K562 (cell line): Measurements from ENCODE around the gene SESN2. TPM values are rescaled to one million over a fixed set of nuclear protein-coding genes. Genes with fewer than 3 reads are reported as not detected.

Experiments
- ARID1B ChIP-seq: fragments of 450-650 bp; IDR thresholded peaks from 2 replicates; pipeline ENCODE4 v1.6.1; 2016; ENCODE audit warnings: antibody characterized with exemption, mild to moderate bottlenecking, inconsistent platforms
- BRD9 ChIP-seq: fragments of 450-650 bp; IDR thresholded peaks from 2 replicates; pipeline ENCODE4 v1.6.1; 2018; ENCODE audit warnings: low read depth; ENCODE audit not compliant: partially characterized antibody
- CHD1 ChIP-seq: fragments of 200-600 bp; sonication (generic); IDR thresholded peaks from one replicate; pipeline ENCODE4 v1.6.1; 2012; ENCODE audit warnings: mild to moderate bottlenecking, moderate library complexity, low read length, inconsistent platforms
- FIP1L1 ChIP-seq: fragments of 200-400 bp; formaldehyde crosslinking; IDR thresholded peaks from 2 replicates; pipeline ENCODE4 v1.6.1; 2018; ENCODE audit warnings: mild to moderate bottlenecking, low read depth, low read length; ENCODE audit not compliant: poor library complexity, severe bottlenecking
- HDAC8 ChIP-seq: fragments of 450-650 bp; IDR thresholded peaks from 2 replicates; pipeline ENCODE4 v1.6.1; 2016; ENCODE audit warnings: mild to moderate bottlenecking, missing genetic modification characterization, moderate library complexity, missing compliant biosample characterization
- IRF1 ChIP-seq: sonication (generic); formaldehyde crosslinking; IDR thresholded peaks from 2 replicates; pipeline ENCODE4 v1.8.0; 2022; ENCODE audit warnings: missing genetic modification reagents, mild to moderate bottlenecking, borderline replicate concordance
- MCM3 ChIP-seq: fragments of 450-650 bp; IDR thresholded peaks from 2 replicates; pipeline ENCODE4 v1.6.1; 2016
- NR1H2 ChIP-seq: sonication (generic); formaldehyde crosslinking; IDR thresholded peaks from 2 replicates; pipeline ENCODE4 v1.4.0; 2020; ENCODE audit warnings: mild to moderate bottlenecking, missing genetic modification reagents
- PATZ1 ChIP-seq: fragments of 250-450 bp; sonication (Bioruptor Pico); IDR thresholded peaks from 2 replicates; pipeline ENCODE4 v1.5.0; 2020; ENCODE audit warnings: mild to moderate bottlenecking, borderline replicate concordance
- POLR3G ChIP-seq: IDR thresholded peaks from 2 replicates; pipeline ENCODE4 v1.6.1; 2011; ENCODE audit not compliant: insufficient read length, insufficient replicate concordance; ENCODE audit errors: extremely low read depth
- RAD51 ChIP-seq: fragments of 450-650 bp; IDR thresholded peaks from 2 replicates; pipeline ENCODE4 v1.7.1; 2016; ENCODE audit warnings: low read depth, mild to moderate bottlenecking, borderline replicate concordance
- SMARCB1 ChIP-seq: IDR thresholded peaks from 2 replicates; pipeline ENCODE4 v1.6.1; 2011; ENCODE audit warnings: improper control_type of control experiment, low read depth; ENCODE audit not compliant: insufficient read length
- SRSF9 ChIP-seq: fragments of 200-400 bp; formaldehyde crosslinking; IDR thresholded peaks from 2 replicates; pipeline ENCODE4 v1.6.1; 2017; ENCODE audit warnings: low read depth, low read length, borderline replicate concordance
- ZKSCAN1 ChIP-seq: fragments of 150-350 bp; IDR thresholded peaks from 2 replicates; pipeline ENCODE4 v1.6.1; 2016; ENCODE audit warnings: low read depth, low read length
- ZNF57 ChIP-seq: fragments of 450-650 bp; formaldehyde crosslinking; IDR thresholded peaks from 2 replicates; pipeline ENCODE4 v1.4.0; 2020; ENCODE audit warnings: mild to moderate bottlenecking, moderate library complexity
- polyA plus RNA-seq, 8 experiments: library from polyadenylated mRNA; depleted of rRNA in 4 of 8; stranded (reverse) in 5 of 8; unstranded in 3 of 8; fragments of >200 nt; fragmentation: Nextera tagmentation in 2 of 8; fragmentation: Illumina TruSeq in 1 of 8; extraction: Ambion mirVana in 2 of 8; extraction: Trizol in 1 of 8; gene quantifications; 2 replicates each; pipeline versions ENCODE4 v1.2.1 to v1.2.3, GENCODE V29; 2011 to 2014; ENCODE audit warnings: inconsistent platforms in 1 of 8, missing spikeins in 1 of 8
- total RNA-seq, 7 experiments: library from RNA; depleted of rRNA in 6 of 7; stranded (reverse); fragments of >200 nt in 6 of 7; fragmentation: Illumina TruSeq in 2 of 7; extraction: Trizol in 2 of 7; gene quantifications; 2 replicates each; pipeline versions ENCODE4 v1.2.1 to v1.2.3, GENCODE V29; 2011 to 2021; ENCODE audit warnings: low replicate concordance in 1 of 7
- TF ChIP-seq, protein P1 (sequence below): fragments of 200-600 bp; sonication (generic); IDR thresholded peaks from one replicate; pipeline ENCODE4 v1.6.1; 2012; ENCODE audit warnings: mild to moderate bottlenecking, low read depth, low read length, inconsistent platforms

SESN2 gene
- total and polyA plus RNA-seq, 9 of the 15 experiments (the other 6 are each of a cell fraction or from before 2014, with no cell fraction given): 3.7 to 71.3 (median 16.8) TPM

GRCh38 chr1:28328228-28328648 is 68.9 kb downstream of the SESN2 start (continued):
- TF ChIP-seq, protein P1, sequence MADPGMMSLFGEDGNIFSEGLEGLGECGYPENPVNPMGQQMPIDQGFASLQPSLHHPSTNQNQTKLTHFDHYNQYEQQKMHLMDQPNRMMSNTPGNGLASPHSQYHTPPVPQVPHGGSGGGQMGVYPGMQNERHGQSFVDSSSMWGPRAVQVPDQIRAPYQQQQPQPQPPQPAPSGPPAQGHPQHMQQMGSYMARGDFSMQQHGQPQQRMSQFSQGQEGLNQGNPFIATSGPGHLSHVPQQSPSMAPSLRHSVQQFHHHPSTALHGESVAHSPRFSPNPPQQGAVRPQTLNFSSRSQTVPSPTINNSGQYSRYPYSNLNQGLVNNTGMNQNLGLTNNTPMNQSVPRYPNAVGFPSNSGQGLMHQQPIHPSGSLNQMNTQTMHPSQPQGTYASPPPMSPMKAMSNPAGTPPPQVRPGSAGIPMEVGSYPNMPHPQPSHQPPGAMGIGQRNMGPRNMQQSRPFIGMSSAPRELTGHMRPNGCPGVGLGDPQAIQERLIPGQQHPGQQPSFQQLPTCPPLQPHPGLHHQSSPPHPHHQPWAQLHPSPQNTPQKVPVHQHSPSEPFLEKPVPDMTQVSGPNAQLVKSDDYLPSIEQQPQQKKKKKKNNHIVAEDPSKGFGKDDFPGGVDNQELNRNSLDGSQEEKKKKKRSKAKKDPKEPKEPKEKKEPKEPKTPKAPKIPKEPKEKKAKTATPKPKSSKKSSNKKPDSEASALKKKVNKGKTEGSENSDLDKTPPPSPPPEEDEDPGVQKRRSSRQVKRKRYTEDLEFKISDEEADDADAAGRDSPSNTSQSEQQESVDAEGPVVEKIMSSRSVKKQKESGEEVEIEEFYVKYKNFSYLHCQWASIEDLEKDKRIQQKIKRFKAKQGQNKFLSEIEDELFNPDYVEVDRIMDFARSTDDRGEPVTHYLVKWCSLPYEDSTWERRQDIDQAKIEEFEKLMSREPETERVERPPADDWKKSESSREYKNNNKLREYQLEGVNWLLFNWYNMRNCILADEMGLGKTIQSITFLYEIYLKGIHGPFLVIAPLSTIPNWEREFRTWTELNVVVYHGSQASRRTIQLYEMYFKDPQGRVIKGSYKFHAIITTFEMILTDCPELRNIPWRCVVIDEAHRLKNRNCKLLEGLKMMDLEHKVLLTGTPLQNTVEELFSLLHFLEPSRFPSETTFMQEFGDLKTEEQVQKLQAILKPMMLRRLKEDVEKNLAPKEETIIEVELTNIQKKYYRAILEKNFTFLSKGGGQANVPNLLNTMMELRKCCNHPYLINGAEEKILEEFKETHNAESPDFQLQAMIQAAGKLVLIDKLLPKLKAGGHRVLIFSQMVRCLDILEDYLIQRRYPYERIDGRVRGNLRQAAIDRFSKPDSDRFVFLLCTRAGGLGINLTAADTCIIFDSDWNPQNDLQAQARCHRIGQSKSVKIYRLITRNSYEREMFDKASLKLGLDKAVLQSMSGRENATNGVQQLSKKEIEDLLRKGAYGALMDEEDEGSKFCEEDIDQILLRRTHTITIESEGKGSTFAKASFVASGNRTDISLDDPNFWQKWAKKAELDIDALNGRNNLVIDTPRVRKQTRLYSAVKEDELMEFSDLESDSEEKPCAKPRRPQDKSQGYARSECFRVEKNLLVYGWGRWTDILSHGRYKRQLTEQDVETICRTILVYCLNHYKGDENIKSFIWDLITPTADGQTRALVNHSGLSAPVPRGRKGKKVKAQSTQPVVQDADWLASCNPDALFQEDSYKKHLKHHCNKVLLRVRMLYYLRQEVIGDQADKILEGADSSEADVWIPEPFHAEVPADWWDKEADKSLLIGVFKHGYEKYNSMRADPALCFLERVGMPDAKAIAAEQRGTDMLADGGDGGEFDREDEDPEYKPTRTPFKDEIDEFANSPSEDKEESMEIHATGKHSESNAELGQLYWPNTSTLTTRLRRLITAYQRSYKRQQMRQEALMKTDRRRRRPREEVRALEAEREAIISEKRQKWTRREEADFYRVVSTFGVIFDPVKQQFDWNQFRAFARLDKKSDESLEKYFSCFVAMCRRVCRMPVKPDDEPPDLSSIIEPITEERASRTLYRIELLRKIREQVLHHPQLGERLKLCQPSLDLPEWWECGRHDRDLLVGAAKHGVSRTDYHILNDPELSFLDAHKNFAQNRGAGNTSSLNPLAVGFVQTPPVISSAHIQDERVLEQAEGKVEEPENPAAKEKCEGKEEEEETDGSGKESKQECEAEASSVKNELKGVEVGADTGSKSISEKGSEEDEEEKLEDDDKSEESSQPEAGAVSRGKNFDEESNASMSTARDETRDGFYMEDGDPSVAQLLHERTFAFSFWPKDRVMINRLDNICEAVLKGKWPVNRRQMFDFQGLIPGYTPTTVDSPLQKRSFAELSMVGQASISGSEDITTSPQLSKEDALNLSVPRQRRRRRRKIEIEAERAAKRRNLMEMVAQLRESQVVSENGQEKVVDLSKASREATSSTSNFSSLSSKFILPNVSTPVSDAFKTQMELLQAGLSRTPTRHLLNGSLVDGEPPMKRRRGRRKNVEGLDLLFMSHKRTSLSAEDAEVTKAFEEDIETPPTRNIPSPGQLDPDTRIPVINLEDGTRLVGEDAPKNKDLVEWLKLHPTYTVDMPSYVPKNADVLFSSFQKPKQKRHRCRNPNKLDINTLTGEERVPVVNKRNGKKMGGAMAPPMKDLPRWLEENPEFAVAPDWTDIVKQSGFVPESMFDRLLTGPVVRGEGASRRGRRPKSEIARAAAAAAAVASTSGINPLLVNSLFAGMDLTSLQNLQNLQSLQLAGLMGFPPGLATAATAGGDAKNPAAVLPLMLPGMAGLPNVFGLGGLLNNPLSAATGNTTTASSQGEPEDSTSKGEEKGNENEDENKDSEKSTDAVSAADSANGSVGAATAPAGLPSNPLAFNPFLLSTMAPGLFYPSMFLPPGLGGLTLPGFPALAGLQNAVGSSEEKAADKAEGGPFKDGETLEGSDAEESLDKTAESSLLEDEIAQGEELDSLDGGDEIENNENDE: no peak
- no peak for TF ChIP-seq FIP1L1
- TF ChIP-seq MCM3: no peak
- no peak for TF ChIP-seq SRSF9
- no peak for TF ChIP-seq BRD9
- TF ChIP-seq RAD51: no peak
- TF ChIP-seq SMARCB1: no peak
- 0 out of 2 replicates have a peak, but pooled peaks have one; percentile 47 for TF ChIP-seq HDAC8 (tag)
- TF ChIP-seq ZNF57 (CRISPR knock-in tag): no peak
- TF ChIP-seq PATZ1 (CRISPR knock-in tag): no peak
- no peak for TF ChIP-seq ARID1B
- TF ChIP-seq CHD1: no peak
- TF ChIP-seq POLR3G: no peak
- TF ChIP-seq ZKSCAN1: no peak
- no peak for TF ChIP-seq IRF1
- TF ChIP-seq NR1H2 (CRISPR knock-in tag): no peak
